CD4-positive, alpha-beta T cell (primary cell): Measurements from ENCODE around the gene ACAD9. TPM values are rescaled to one million over a fixed set of nuclear protein-coding genes. Genes with fewer than 3 reads are reported as not detected.

Source experiments
- ATAC-seq: fragments of 200-7000 bp; cut with Tn5 transposase; one replicate; pipeline ENCODE4 v1.10.0; 2022; ENCODE audit warnings: mild to moderate bottlenecking; ENCODE audit not compliant: poor library complexity
- CTCF ChIA-PET: fragments of 350-600 bp; sonication (Branson Sonifier 250); formaldehyde crosslinking; loops from one replicate; lab custom pipeline; 2021; ENCODE audit warnings: antibody characterized with exemption, inconsistent platforms; lab: Charles Lee
- POLR2A ChIA-PET: fragments of 350-600 bp; sonication (Branson Sonifier 250); formaldehyde crosslinking; loops from one replicate; lab custom pipeline; 2021; ENCODE audit warnings: antibody characterized with exemption, inconsistent platforms; lab: Charles Lee
- DNase-seq, 14 experiments: peaks; one replicate each; pipeline ENCODE4 v3.0.0-alpha.2; 2013 to 2020; ENCODE audit warnings: mixed read lengths in 2 of 14
- H3K27ac ChIP-seq, 2 donors: one replicate each; pipeline versions ENCODE4 v1.5.1 to v1.7.0; 2013; ENCODE audit warnings: low read length in 2 of 2, low read depth in 1 of 2, mild to moderate bottlenecking in 1 of 2
- H3K27me3 ChIP-seq, 2 experiments: 1 replicate in 1 of 2; 2 replicates in 1 of 2; pipeline versions ENCODE4 v1.6.1 to v1.7.0; 2013; ENCODE audit warnings: low read length in 2 of 2, control low read depth in 1 of 2, mild to moderate bottlenecking in 1 of 2, moderate library complexity in 1 of 2; ENCODE audit not compliant: insufficient read depth in 2 of 2, control insufficient read depth in 1 of 2
- H3K36me3 ChIP-seq: one replicate; pipeline ENCODE4 v1.6.1; 2013; ENCODE audit warnings: low read length, control low read depth; ENCODE audit not compliant: insufficient read depth
- H3K4me1 ChIP-seq: one replicate; pipeline ENCODE4 v1.6.1; 2013; ENCODE audit warnings: low read length, control low read depth; ENCODE audit not compliant: insufficient read depth
- H3K4me3 ChIP-seq: one replicate; pipeline ENCODE4 v1.5.1; 2013; ENCODE audit warnings: mild to moderate bottlenecking, low read length, moderate library complexity
- H3K9me3 ChIP-seq, 2 experiments: 1 replicate in 1 of 2; 2 replicates in 1 of 2; pipeline versions ENCODE4 v1.6.1 to v1.7.0; 2013; ENCODE audit warnings: low read length in 2 of 2, mild to moderate bottlenecking in 2 of 2, control low read depth in 1 of 2, moderate library complexity in 1 of 2; ENCODE audit not compliant: control insufficient read depth in 1 of 2, insufficient read depth in 1 of 2
- H3K27ac Mint-ChIP-seq: one replicate; pipeline ENCODE4 v1.8.0; 2020; ENCODE audit warnings: mixed read lengths
- H3K27me3 Mint-ChIP-seq: one replicate; pipeline ENCODE4 v1.8.0; 2021; ENCODE audit warnings: mixed read lengths
- H3K36me3 Mint-ChIP-seq: one replicate; pipeline ENCODE4 v1.8.0; 2021; ENCODE audit warnings: low read depth, mixed read lengths
- H3K4me1 Mint-ChIP-seq: one replicate; pipeline ENCODE4 v1.8.0; 2021; ENCODE audit warnings: low read depth, mixed read lengths
- H3K4me3 Mint-ChIP-seq: one replicate; pipeline ENCODE4 v1.8.0; 2020; ENCODE audit warnings: mild to moderate bottlenecking, mixed read lengths
- H3K9me3 Mint-ChIP-seq: one replicate; pipeline ENCODE4 v1.8.0; 2020; ENCODE audit warnings: mixed read lengths
- CTCF ChIP-seq: fragments of 200-600 bp; IDR thresholded peaks from one replicate; pipeline ENCODE4 v1.8.0; 2022; ENCODE audit warnings: antibody characterized with exemption, mild to moderate bottlenecking
- intact Hi-C, 2 experiments: fragments of 100-400 bp; cut with DNase I in 1 of 2; cut with micrococcal nuclease in 1 of 2; formaldehyde crosslinking; loops; one replicate each; pipeline versions ENCODE4 v1.15.1 to v1.9.0; 2023 to 2025; cut with DNase I, micrococcal nuclease
- total RNA-seq, 174 experiments: library from RNA in 2 of 174; stranded (reverse) in 2 of 174; gene quantifications; one replicate each; pipeline ENCODE4 v1.2.3 and lab custom pipeline; 2021 to 2026

ACAD9 gene
- total RNA-seq, 2 experiments from 2014 or later, result 64.8 to 71.6 TPM

GRCh38 chr3:128907706-128908445, 28.5 kb downstream of the ACAD9 start:
- Mint-ChIP-seq H3K9me3 (no peaks in the 10 kb centered on the region), H3K27ac (no peak overlapping the region), H3K4me1 (no peaks in the 10 kb centered on the region), H3K27me3 (no peaks in the 10 kb centered on the region), H3K36me3 (peaks cover 60% of the 10 kb centered on the region), H3K4me3 (no peak overlapping the region)
- intact Hi-C loops, result no loop called here
- H3K27ac ChIP-seq, result no peak overlapping the region
- no peak for TF ChIP-seq CTCF
- ChIA-PET CTCF (no interaction called here), POLR2A (no interaction called here)
- ATAC-seq, result no peak
- H3K9me3 ChIP-seq, result no peaks in the 10 kb centered on the region
- H3K4me3 ChIP-seq, result no peak overlapping the region
- no peak for DNase-seq
- H3K4me1 ChIP-seq, result no peaks in the 10 kb centered on the region
- H3K36me3 ChIP-seq, result peaks cover 88% of the 10 kb centered on the region
- no peaks in the 10 kb centered on the region for H3K27me3 ChIP-seq

GRCh38 chr3:128908951-128909350, 29.5 kb downstream of the ACAD9 start:
- no peak for TF ChIP-seq CTCF
- intact Hi-C loops, result no loop called here
- Mint-ChIP-seq H3K36me3 (peaks cover 64% of the 10 kb centered on the region), H3K9me3 (no peaks in the 10 kb centered on the region), H3K4me1 (no peaks in the 10 kb centered on the region), H3K4me3 (no peak overlapping the region), H3K27me3 (no peaks in the 10 kb centered on the region), H3K27ac (no peak overlapping the region)
- ChIA-PET POLR2A (no interaction called here), CTCF (no interaction called here)
- Histone ChIP-seq H3K9me3 (no peaks in the 10 kb centered on the region), H3K27me3 (no peaks in the 10 kb centered on the region), H3K4me1 (no peaks in the 10 kb centered on the region), H3K4me3 (no peak overlapping the region), H3K36me3 (peaks cover 88% of the 10 kb centered on the region), H3K27ac (no peak overlapping the region)
- DNase-seq, result no peak
- no peak for ATAC-seq

GRCh38 chr3:128910006-128910405, 30.6 kb downstream of the ACAD9 start:
- POLR2A ChIA-PET, result interaction anchor here (0.6 kb wide), 1 partner anchor 24 kb away, joined by 3 read pairs; no protein-coding TSS in a partner anchor
- Mint-ChIP-seq H3K4me1 (no peaks in the 10 kb centered on the region), H3K27ac (no peak overlapping the region), H3K4me3 (no peak overlapping the region), H3K9me3 (no peaks in the 10 kb centered on the region), H3K36me3 (peaks cover 64% of the 10 kb centered on the region), H3K27me3 (no peaks in the 10 kb centered on the region)
- Histone ChIP-seq H3K27ac (no peak overlapping the region), H3K4me3 (no peak overlapping the region), H3K36me3 (peaks cover 88% of the 10 kb centered on the region), H3K9me3 (no peaks in the 10 kb centered on the region), H3K27me3 (no peaks in the 10 kb centered on the region), H3K4me1 (no peaks in the 10 kb centered on the region)
- no peak for DNase-seq
- intact Hi-C loops, result loop anchor here in 1 of 2 experiments (5.0 kb wide), 1 partner anchor 678 kb away; no protein-coding TSS in a partner anchor
- no peak for ATAC-seq
- no peak for TF ChIP-seq CTCF
- CTCF ChIA-PET, result no interaction called here
